GM23338 (cell line): ENCODE data around the gene FAM216A.

Experiments
- CREB1 ChIP-seq: fragments of 250-450 bp; sonication (Bioruptor Pico); IDR thresholded peaks from 2 replicates; pipeline ENCODE4 v1.5.0; 2020; ENCODE audit warnings: low read depth, mild to moderate bottlenecking, moderate library complexity
- CTCF ChIP-seq, 2 experiments: fragments of 200-600 bp in 1 of 2; sonication (generic) in 1 of 2; conservative IDR thresholded peaks; 2 replicates each; pipeline versions ENCODE4 v1.5.1 to v1.6.1; 2016 to 2017; ENCODE audit warnings: antibody characterized with exemption in 2 of 2, low read depth in 2 of 2, mild to moderate bottlenecking in 2 of 2, moderate library complexity in 1 of 2
- EZH2 ChIP-seq: fragments of 200-600 bp; sonication (generic); IDR thresholded peaks from one replicate; pipeline ENCODE4 v1.8.0; 2017; ENCODE audit warnings: antibody characterized with exemption, mild to moderate bottlenecking, low read depth; ENCODE audit not compliant: unreplicated experiment
- REST ChIP-seq: IDR thresholded peaks from one replicate; pipeline ENCODE4 v1.6.1; 2018; ENCODE audit warnings: antibody characterized with exemption; ENCODE audit not compliant: unreplicated experiment

GRCh38 chr12:110501752-110502738, 33.4 kb downstream of the FAM216A start, which contains the start of the genes RAD9B and VPS29:
- TF ChIP-seq CTCF (conservative IDR thresholded peaks at IDR 0.05; ENCODE audit: low read depth in 2 of 2), result no peak
- peak; percentile 66 for TF ChIP-seq CREB1
- TF ChIP-seq EZH2, result no peak
- no peak for TF ChIP-seq REST
